Thymus (tissue), 14 donors: ENCODE measurements around the gene CNIH2. TPM values are rescaled to one million over a fixed set of nuclear protein-coding genes. Genes with fewer than 3 reads are reported as not detected.

Source experiments
- DNase-seq, 9 donors: peaks; one replicate each; pipeline ENCODE4 v3.0.0-alpha.2; 2013; ENCODE audit warnings: low spot score in 9 of 9, low read depth in 6 of 9, missing footprints in 1 of 9
- H3K27ac ChIP-seq, 2 donors: one replicate each; pipeline ENCODE4 v1.5.1; 2013; ENCODE audit warnings: control low read depth in 1 of 2, low read depth in 1 of 2, low read length in 1 of 2, mild to moderate bottlenecking in 1 of 2, moderate library complexity in 1 of 2
- H3K27me3 ChIP-seq, 2 donors: one replicate each; pipeline ENCODE4 v1.5.1; 2013; ENCODE audit warnings: low read length in 1 of 2; ENCODE audit not compliant: control insufficient read depth in 2 of 2, insufficient read depth in 1 of 2
- H3K36me3 ChIP-seq, 2 donors: one replicate each; pipeline ENCODE4 v1.5.1; 2013; ENCODE audit warnings: low read length in 1 of 2, mild to moderate bottlenecking in 1 of 2, moderate library complexity in 1 of 2; ENCODE audit not compliant: control insufficient read depth in 2 of 2, insufficient read depth in 2 of 2
- H3K4me1 ChIP-seq, 2 donors: one replicate each; pipeline ENCODE4 v1.5.1; 2013; ENCODE audit warnings: low read length in 2 of 2; ENCODE audit not compliant: control insufficient read depth in 2 of 2, insufficient read depth in 2 of 2
- H3K4me3 ChIP-seq, 2 donors: one replicate each; pipeline ENCODE4 v1.5.1; 2013; ENCODE audit warnings: low read length in 2 of 2, control low read depth in 1 of 2, mild to moderate bottlenecking in 1 of 2
- H3K9me3 ChIP-seq, 2 donors: one replicate each; pipeline ENCODE4 v1.5.1; 2013; ENCODE audit warnings: low read length in 1 of 2, mild to moderate bottlenecking in 1 of 2; ENCODE audit not compliant: control insufficient read depth in 2 of 2, insufficient read depth in 1 of 2
- WGBS: extraction: QIAGEN DNeasy Blood & Tissue Kit; methylation state at CpG from one replicate; pipeline ENCODE4 v1.1.7; 2013; 5-methylcytosine and 5-hydroxymethylcytosine counted together
- long read RNA-seq, 10 donors: transcript quantifications; one replicate each; lab custom pipeline, GENCODE V29; 2026
- polyA plus RNA-seq: library from polyadenylated mRNA; stranded (reverse); fragments of 200-250 nt; gene quantifications from one replicate; pipeline ENCODE4 v1.2.3, GENCODE V29; 2013
- total RNA-seq: library from RNA; stranded (reverse); fragments of 120-200 nt; gene quantifications from one replicate; pipeline ENCODE4 v1.2.4, GENCODE V29; 2013
- donor health status: healthy.

The CNIH2 gene
- total RNA-seq (1.6 TPM), polyA plus RNA-seq (1.6 TPM)
- long read RNA-seq, donor 1, partial matches to known transcripts = 0 of 1 reads
- long read RNA-seq, donor 1, other reads (novel, unspliced or antisense) = 0 of 1 reads
- long read RNA-seq, donor 2 = 0 reads
- long read RNA-seq, donor 3, partial matches to known transcripts = 48 of 86 reads
- long read RNA-seq, donor 3, other reads (novel, unspliced or antisense) = 37 of 86 reads
- long read RNA-seq, donor 4, partial matches to known transcripts = 0 of 2 reads
- long read RNA-seq, donor 4, other reads (novel, unspliced or antisense) = 0 of 2 reads
- long read RNA-seq, donor 5, partial matches to known transcripts = 0 of 1 reads
- long read RNA-seq, donor 5, other reads (novel, unspliced or antisense) = 0 of 1 reads
- long read RNA-seq, donor 6, partial matches to known transcripts = 0 of 1 reads
- long read RNA-seq, donor 6, other reads (novel, unspliced or antisense) = 0 of 1 reads
- long read RNA-seq, donor 7, partial matches to known transcripts = 0 of 3 reads
- long read RNA-seq, donor 7, other reads (novel, unspliced or antisense) = 0 of 3 reads
- long read RNA-seq, donor 8, partial matches to known transcripts = 0 of 12 reads
- long read RNA-seq, donor 8, other reads (novel, unspliced or antisense) = 11 of 12 reads
- long read RNA-seq, donor 9, partial matches to known transcripts = 0 of 16 reads
- long read RNA-seq, donor 9, other reads (novel, unspliced or antisense) = 13 of 16 reads
- long read RNA-seq, donor 10, partial matches to known transcripts = 0 of 2 reads
- long read RNA-seq, donor 10, other reads (novel, unspliced or antisense) = 0 of 2 reads

GRCh38 chr11:66277471-66278362 is at the start of gene CNIH2:
Gene CNIH2, plus strand, starts transcription at chr11:66278175. Its CDS starts 282 bp downstream, at chr11:66278457.
- peak in 2 of 9 donors; percentile 34 to 69 for DNase-seq
- WGBS = 2% methylated on average over 84 of the region's 84 CpGs
- peak within 1 kb of the TSS; percentile 36 to 47 for H3K27ac ChIP-seq

DNA sequence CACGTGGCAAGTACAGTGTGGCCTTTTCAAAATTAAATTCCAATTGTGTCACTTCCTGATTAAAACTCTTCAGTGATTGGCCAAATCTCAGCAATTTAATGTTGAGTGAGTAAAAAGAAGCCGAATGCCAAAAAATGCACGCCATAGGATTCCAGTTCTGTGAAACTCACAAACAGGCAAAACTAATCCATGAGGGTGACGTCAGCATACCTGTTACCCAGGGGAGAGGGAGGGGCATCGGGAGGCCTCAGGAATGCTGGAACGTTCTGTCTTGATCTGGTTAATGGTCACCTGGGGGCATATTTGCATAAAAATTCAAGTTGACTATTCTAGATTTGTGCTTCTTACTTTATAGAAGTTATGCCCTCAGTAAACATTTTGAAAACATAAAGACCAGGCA is 49.5 kb upstream of the CNIH2 start:
- Histone ChIP-seq H3K4me1 (peaks cover 0 to 3% of the 10 kb centered on the region in 2 donors), H3K36me3 (peaks cover 46 to 57% of the 10 kb centered on the region in 2 donors), H3K4me3 (no peak overlapping the region), H3K27me3 (no peaks in the 10 kb centered on the region), H3K27ac (no peak overlapping the region), H3K9me3 (no peaks in the 10 kb centered on the region)
- DNase-seq = no peak
- WGBS = 95% methylated on average over 6 of the region's 6 CpGs

More at GRCh38 chr11:66277471-66278362, at the start of gene CNIH2:
- Histone ChIP-seq H3K9me3 (no peaks in the 10 kb centered on the region), H3K4me3 (peak within 1 kb of the TSS; percentile 34 to 59), H3K36me3 (peaks cover 39 to 41% of the 10 kb centered on the region in 2 donors), H3K4me1 (peaks cover 52 to 90% of the 10 kb centered on the region in 2 donors), H3K27me3 (peaks cover 0 to 11% of the 10 kb centered on the region in 2 donors)

- no peaks in the 10 kb centered on the region for H3K27me3 ChIP-seq
- H3K36me3 ChIP-seq = peaks cover 58 to 61% of the 10 kb centered on the region in 2 donors
- peaks cover 0 to 3% of the 10 kb centered on the region in 2 donors for H3K4me1 ChIP-seq
- 93% methylated on average over 6 of the region's 6 CpGs for whole genome bisulfite sequencing
- H3K27ac ChIP-seq = no peak overlapping the region
- no peak for DNase-seq
- no peak overlapping the region for H3K4me3 ChIP-seq
- H3K9me3 ChIP-seq = no peaks in the 10 kb centered on the region
These were observed 47.8 kb upstream of the CNIH2 start for GRCh38 chr11:66230156-66230555.

GRCh38 chr11:66230978-66231377 is 47.0 kb upstream of the CNIH2 start:
- Histone ChIP-seq H3K36me3 (peaks cover 63 to 69% of the 10 kb centered on the region in 2 donors), H3K4me1 (peaks cover 0 to 4% of the 10 kb centered on the region in 2 donors), H3K9me3 (no peaks in the 10 kb centered on the region), H3K27ac (no peak overlapping the region), H3K27me3 (no peaks in the 10 kb centered on the region), H3K4me3 (no peak overlapping the region)
- 98% methylated on average over 14 of the region's 14 CpGs for WGBS
- no peak for DNase-seq

DNA sequence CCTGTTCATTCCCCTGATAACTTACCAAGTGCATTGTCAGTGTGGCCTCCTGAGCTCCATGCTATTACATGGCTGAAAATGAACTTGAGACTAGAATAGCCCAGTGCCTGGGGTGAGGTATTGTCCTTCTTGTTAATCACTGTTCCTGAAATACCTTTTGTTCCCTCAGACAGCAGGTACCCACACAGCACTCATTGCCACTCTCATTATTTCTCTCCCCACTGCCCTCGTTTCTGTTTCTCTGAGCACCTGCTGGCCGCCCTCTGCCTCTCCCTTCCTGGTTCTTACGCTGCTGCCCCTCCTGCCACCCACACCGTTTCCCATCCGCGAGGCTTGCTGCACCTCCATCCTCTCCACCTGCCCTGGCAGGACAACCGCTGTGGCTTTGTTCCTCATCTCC is 46.4 kb upstream of the CNIH2 start:
- H3K9me3 ChIP-seq = no peaks in the 10 kb centered on the region
- H3K36me3 ChIP-seq = peaks cover 68 to 74% of the 10 kb centered on the region in 2 donors
- no peaks in the 10 kb centered on the region for H3K27me3 ChIP-seq
- no peak overlapping the region for H3K4me3 ChIP-seq
- 94% methylated on average over 7 of the region's 7 CpGs for WGBS
- no peak overlapping the region for H3K27ac ChIP-seq
- DNase-seq = no peak
- H3K4me1 ChIP-seq = peaks cover 0 to 7% of the 10 kb centered on the region in 2 donors

GRCh38 chr11:66232769-66233168 is 45.2 kb upstream of the CNIH2 start:
- H3K27me3 ChIP-seq = no peaks in the 10 kb centered on the region
- H3K9me3 ChIP-seq = no peaks in the 10 kb centered on the region
- H3K27ac ChIP-seq = no peak overlapping the region
- WGBS = 98% methylated on average over 11 of the region's 11 CpGs
- H3K4me3 ChIP-seq = no peak overlapping the region
- DNase-seq = no peak
- H3K36me3 ChIP-seq = peaks cover 70% of the 10 kb centered on the region in 2 donors
- H3K4me1 ChIP-seq = peaks cover 0 to 13% of the 10 kb centered on the region in 2 donors

DNA sequence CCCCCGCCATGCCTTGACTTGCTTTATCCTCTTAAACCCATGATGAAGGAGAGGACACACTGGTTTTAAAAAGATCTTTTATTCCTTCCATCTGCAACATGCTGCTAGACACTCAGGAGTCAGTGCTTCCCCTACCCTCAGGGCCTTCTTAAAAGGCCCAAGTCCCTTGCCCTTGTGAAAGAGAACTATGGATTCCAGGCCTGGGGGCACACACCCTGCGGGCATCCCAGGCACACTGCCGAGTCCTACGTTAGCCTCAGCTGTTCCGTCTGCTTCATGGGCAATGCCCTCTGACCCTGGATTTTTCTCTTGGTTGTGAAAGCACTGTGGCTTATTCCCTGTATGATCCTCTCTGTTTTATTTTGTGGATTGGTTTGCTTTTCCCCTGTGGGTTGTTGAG is 44.7 kb upstream of the CNIH2 start:
- 99% methylated on average over 5 of the region's 5 CpGs for WGBS
- Histone ChIP-seq H3K36me3 (peaks cover 65 to 67% of the 10 kb centered on the region in 2 donors), H3K27me3 (no peaks in the 10 kb centered on the region), H3K27ac (no peak overlapping the region), H3K4me3 (no peak overlapping the region), H3K4me1 (peaks cover 0 to 18% of the 10 kb centered on the region in 2 donors), H3K9me3 (no peaks in the 10 kb centered on the region)
- no peak for DNase-seq

- Histone ChIP-seq H3K4me1 (peaks cover 15 to 36% of the 10 kb centered on the region in 2 donors), H3K9me3 (no peaks in the 10 kb centered on the region), H3K4me3 (no peak overlapping the region), H3K27me3 (no peaks in the 10 kb centered on the region), H3K27ac (no peak overlapping the region), H3K36me3 (peaks cover 65 to 72% of the 10 kb centered on the region in 2 donors)
- WGBS = 97% methylated on average over 11 of the region's 11 CpGs
- no peak for DNase-seq
These were observed 42.8 kb upstream of the CNIH2 start for GRCh38 chr11:66235141-66235540.
